Measurements from ENCODE around the gene NRM.
"Not testable (repeated sequence)": the region's sequence is repeated elsewhere in the genome, so short reads cannot be mapped to it uniquely, and the experiment has no call there.

Gene NRM

DNA sequence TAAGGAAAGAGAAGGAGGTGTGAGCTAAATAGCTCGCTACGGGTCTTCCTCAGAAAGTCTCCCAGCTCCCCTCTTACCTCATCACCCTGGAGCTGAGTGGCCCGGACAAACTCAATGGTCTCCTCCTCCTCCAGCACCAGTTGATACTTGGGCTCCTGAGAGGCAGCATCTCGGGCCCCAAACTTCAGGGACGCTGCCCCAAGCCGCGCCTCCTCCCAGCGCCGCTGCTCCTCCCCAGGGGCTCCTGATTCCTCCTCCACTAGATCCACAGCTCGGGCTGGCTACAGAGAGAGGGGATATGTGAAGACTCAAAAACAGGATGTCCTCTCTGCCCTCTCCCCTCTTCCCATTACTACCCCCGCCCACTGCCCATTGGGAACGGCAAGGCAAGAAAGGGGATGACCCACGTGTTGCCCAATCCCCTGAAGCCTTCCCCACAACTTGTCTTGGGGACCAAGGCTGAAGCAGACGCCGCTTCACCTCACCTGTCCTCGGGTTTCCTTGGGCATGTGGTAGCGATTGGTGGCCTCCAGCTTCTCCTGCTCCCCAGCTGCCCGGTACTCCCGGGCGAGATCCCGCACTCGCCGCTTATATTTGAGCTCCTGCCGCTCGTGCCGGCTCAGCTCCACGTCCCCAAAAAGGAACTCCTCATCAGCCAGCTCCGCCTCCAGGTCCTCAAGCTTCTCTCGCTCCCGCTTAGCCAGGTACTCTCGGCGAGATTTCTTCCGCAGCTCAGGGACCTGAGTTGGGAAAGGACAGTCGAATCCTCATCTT is 25.6 kb downstream of the NRM start:
- no peak for DNase-seq

DNA sequence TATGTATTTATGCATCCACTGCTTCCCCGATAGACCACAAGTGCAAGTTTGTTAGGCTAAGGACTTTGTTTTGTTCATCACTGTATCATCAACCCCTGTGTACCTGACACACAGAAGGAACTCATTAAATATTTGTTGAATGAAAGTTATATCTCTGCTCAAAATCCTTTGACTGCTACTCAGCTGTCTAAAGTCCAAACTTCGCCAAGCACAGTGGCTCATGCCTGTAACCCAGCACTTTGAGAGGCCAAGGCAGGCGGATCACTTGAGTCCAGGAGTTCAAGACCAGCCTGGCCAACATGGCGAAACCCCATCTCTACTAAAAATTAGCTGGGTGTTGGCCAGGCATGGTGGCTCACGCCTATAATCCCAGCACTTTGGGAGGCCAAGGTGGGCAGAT is 32.9 kb downstream of the NRM start:
- DNase-seq: not testable (repeated sequence)

- DNase-seq: no peak
These were observed 33.3 kb downstream of the NRM start for GRCh38 chr6:30657454-30657853.

- no peak for DNase-seq
These were observed 34.3 kb downstream of the NRM start for GRCh38 chr6:30656513-30656912.

- DNase-seq: no peak
These were observed 35.1 kb downstream of the NRM start for GRCh38 chr6:30655743-30656094.

- no peak for DNase-seq
These were observed 35.7 kb downstream of the NRM start for GRCh38 chr6:30654798-30655742.

- DNase-seq: no peak
These were observed 39.6 kb downstream of the NRM start for GRCh38 chr6:30651143-30651542.

DNA sequence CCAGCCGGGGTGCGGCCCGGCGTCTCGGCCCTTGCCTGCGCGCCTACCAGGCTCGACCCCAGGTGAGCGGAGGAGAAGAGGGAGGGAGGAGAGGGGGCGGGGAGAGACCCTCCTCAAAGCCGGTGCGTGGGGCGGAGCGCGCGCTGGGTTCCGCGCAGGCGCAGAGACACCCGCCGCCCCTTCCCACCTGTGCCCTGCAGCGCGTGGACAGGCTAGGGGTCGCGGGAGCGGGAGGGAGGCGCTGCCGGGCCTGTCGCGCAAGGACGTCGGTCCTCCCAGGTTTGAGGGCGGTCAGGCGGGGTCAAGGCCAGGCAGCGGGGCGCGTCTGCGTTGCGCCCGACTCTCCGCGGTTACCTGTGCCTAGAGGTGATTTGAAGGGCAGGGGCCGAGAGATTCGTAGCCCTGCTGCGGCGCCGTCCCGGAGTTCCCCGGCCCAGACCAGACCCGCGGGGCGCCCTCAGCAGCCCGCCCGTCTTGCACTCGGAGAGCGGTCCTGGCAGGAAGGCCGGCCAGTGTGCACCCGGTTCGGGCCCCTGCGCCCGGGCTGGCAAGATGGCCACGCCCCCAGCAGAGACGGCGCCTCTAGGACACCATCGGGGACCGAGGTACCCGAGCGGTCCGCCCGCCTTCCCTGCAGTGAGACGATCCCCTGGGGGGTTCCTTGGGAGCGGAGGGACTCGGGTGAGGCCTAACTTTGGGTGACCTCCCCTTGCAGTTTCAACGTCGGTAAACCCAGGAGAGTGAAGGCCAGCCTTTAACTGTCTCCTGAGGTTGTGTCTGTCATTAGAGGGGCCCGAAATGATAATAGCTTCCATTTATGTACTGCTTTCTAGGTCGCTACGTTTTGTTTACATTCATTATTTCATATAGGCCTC is 43.3 kb downstream of the NRM start:
- no peak for DNase-seq

GRCh38 chr6:30646450-30647241 is 44.1 kb downstream of the NRM start, which contains the start of gene C6orf136:
TSS of gene C6orf136 (plus strand) at chr6:30647133. CDS start at chr6:30647232, 99 bp downstream.
- DNase-seq: no peak

DNA sequence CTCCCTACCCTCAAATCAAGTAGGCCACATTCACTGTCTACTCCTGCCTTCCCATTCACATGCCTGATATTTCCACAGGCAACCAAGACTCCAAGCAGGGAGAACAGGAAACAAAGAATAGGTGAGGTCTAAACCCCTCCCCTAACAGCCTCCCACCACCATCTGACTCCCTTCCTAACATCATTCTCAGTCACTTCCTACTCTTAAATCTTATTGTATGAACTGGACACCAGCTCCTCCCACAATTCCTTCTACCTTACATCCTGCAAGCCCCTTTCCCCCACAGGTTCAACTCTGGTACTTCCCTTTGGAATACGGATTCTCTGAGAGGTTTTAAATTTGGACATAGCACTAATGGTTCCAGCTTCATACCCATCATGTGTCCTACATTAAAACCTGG is 44.8 kb downstream of the NRM start:
- DNase-seq: no peak

DNA sequence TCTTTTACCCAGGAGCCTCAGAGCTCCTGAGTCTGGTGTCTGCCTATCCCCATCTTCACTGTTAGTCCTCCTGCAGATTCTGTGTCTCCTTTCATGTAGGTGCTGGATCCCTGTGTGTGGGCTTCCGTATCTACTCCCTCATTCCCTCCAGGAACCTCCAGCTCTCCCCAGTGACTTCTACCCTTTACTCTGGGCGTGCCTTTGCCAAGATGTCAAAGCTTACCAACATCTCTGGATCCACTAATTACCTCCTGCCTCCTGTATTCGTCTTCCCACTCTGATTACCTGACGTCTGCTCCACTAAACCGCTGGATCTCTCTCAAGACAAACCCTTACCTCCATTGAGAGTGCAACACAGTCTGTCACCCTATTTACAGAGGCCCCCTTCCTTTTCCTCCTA is 46.0 kb downstream of the NRM start:
- DNase-seq: no peak

GRCh38 chr6:30643656-30644055 is 47.1 kb downstream of the NRM start:
- no peak for DNase-seq

- no peak for DNase-seq
These were observed 49.7 kb downstream of the NRM start for GRCh38 chr6:30641048-30641447.

GRCh38 chr6:30640481-30640880 is 50.3 kb downstream of the NRM start:
- no peak for DNase-seq

Data from cortex of kidney (tissue), 1 donor.